TTC549 (cell line): ENCODE data around the gene GLT8D2.

Experiments
- FAIRE-seq: peaks from 2 replicates; lab custom pipeline; 2012; peaks lifted over from hg19 to GRCh38; lab: Jason Lieb, UNC

The GLT8D2 gene

GRCh38 chr12:104049903-104050356 lies at the start of gene GLT8D2:
Gene GLT8D2 (minus strand): TSS chr12:104050187. CDS start chr12:104019648, 30,539 bp downstream.
- FAIRE-seq: no peak

- FAIRE-seq: no peak
These were observed 48.0 kb upstream of the GLT8D2 start for GRCh38 chr12:104097954-104098353.

- no peak for FAIRE-seq
These were observed 45.3 kb upstream of the GLT8D2 start for GRCh38 chr12:104095289-104095688.

- no peak for FAIRE-seq
These were observed 44.3 kb upstream of the GLT8D2 start for GRCh38 chr12:104094284-104094683.

GRCh38 chr12:104091136-104091535 lies 41.1 kb upstream of the GLT8D2 start:
- no peak for FAIRE-seq

- no peak for FAIRE-seq
These were observed 40.7 kb upstream of the GLT8D2 start for GRCh38 chr12:104090685-104091084.

- FAIRE-seq: no peak
These were observed 33.9 kb upstream of the GLT8D2 start for GRCh38 chr12:104083769-104084475.

- FAIRE-seq: no peak
These were observed 30.8 kb upstream of the GLT8D2 start for GRCh38 chr12:104080764-104081163.

GRCh38 chr12:104079024-104079423 lies 29.0 kb upstream of the GLT8D2 start:
- no peak for FAIRE-seq

- FAIRE-seq: no peak
These were observed 23.7 kb upstream of the GLT8D2 start for GRCh38 chr12:104073699-104074098.

- FAIRE-seq: no peak
These were observed 22.1 kb upstream of the GLT8D2 start for GRCh38 chr12:104072099-104072498.

GRCh38 chr12:104064842-104065427 lies 14.9 kb upstream of the GLT8D2 start:
- no peak for FAIRE-seq

GRCh38 chr12:104064031-104064841 lies 14.2 kb upstream of the GLT8D2 start, which contains the start of gene HCFC2:
Gene HCFC2 (plus strand): TSS chr12:104064531. CDS start chr12:104064561, 30 bp downstream.
- no peak for FAIRE-seq

GRCh38 chr12:104063712-104064030 lies 13.7 kb upstream of the GLT8D2 start:
- FAIRE-seq: no peak

- FAIRE-seq: no peak
These were observed 10.8 kb upstream of the GLT8D2 start for GRCh38 chr12:104060791-104061190.

GRCh38 chr12:104059963-104060362 lies 10.0 kb upstream of the GLT8D2 start:
- no peak for FAIRE-seq

- FAIRE-seq: no peak
These were observed 8.8 kb upstream of the GLT8D2 start for GRCh38 chr12:104058802-104059201.

GRCh38 chr12:104057771-104058197 lies 7.8 kb upstream of the GLT8D2 start:
- no peak for FAIRE-seq

GRCh38 chr12:104056419-104056972 lies 6.5 kb upstream of the GLT8D2 start:
- no peak for FAIRE-seq

- no peak for FAIRE-seq
These were observed 5.8 kb upstream of the GLT8D2 start for GRCh38 chr12:104055686-104056388.

GRCh38 chr12:104054681-104055346 lies 4.8 kb upstream of the GLT8D2 start:
- no peak for FAIRE-seq

- FAIRE-seq: no peak
These were observed 449 bp upstream of the GLT8D2 start for GRCh38 chr12:104050436-104050835.
